ENCODE results near the gene SLC6A7. TPM values are rescaled to one million over a fixed set of nuclear protein-coding genes. Genes with fewer than 3 reads are reported as not detected.

Gene SLC6A7
- total RNA-seq, 1 experiment from 2014 or later, result not detected

DNA sequence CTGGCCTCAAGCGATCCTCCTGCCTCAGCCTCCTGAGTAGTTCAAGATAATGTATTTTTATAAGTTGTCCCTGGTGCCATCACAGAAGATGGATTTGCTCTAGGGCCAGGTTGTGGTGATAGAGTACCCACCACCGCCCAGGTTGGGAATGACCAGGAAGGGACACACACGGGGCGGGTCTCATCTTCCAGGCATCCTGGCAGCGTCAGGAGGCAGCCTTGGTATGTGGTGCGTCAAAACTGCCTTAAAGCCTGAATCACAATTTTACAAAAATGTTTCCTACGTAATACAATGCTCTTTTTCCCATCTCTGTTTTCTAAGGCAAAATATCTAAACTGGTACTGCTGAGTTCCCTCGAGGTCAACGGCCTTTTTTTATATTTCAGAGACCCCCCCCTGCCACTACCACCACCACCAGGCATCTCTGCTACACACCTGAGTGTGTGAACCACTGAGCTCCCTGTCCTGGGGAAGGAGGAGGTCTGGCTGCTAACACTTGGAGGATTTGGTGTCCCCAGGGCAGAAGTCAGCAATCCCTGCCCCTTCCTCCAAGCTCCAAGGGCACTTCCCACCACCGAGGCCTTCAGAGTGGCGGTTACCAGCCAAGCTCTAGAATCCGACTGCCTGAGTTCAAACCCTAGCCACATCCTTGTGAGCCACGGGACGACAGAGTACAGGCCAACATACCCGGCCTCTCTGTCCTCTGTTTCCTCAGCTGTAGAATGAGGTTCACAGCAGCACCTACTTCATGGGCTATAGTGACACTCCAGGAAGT lies 47.3 kb downstream of the SLC6A7 start:
- CTCF ChIA-PET, result no interaction called here
- POLR2A ChIA-PET (ENCODE audit: low non-redundant PET), result no interaction called here
- H3K27me3 ChIP-seq (replicated peaks; ENCODE audit: insufficient read depth, low read depth, low read length, poor library complexity), result no peaks in the 10 kb centered on the region
- no peak for TF ChIP-seq EZH2 (IDR thresholded peaks at IDR 0.05; ENCODE audit: borderline replicate concordance, low read depth, low read length, poor library complexity, severe bottlenecking)
- TF ChIP-seq, protein P1, sequence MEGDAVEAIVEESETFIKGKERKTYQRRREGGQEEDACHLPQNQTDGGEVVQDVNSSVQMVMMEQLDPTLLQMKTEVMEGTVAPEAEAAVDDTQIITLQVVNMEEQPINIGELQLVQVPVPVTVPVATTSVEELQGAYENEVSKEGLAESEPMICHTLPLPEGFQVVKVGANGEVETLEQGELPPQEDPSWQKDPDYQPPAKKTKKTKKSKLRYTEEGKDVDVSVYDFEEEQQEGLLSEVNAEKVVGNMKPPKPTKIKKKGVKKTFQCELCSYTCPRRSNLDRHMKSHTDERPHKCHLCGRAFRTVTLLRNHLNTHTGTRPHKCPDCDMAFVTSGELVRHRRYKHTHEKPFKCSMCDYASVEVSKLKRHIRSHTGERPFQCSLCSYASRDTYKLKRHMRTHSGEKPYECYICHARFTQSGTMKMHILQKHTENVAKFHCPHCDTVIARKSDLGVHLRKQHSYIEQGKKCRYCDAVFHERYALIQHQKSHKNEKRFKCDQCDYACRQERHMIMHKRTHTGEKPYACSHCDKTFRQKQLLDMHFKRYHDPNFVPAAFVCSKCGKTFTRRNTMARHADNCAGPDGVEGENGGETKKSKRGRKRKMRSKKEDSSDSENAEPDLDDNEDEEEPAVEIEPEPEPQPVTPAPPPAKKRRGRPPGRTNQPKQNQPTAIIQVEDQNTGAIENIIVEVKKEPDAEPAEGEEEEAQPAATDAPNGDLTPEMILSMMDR (conservative IDR thresholded peaks at IDR 0.05; ENCODE audit: low read depth, low read length), result no peak
- intact Hi-C loops (cut with micrococcal nuclease; ENCODE audit: unreplicated experiment), result no loop called here
- BruUV-seq (replicated peaks), result no TSS peak
- no peaks in the 10 kb centered on the region for H3K4me1 ChIP-seq (ENCODE audit: insufficient read depth, low read length, poor library complexity, severe bottlenecking)
- H3K9me3 ChIP-seq (ENCODE audit: low read depth, low read length, poor library complexity, severe bottlenecking), result no peaks in the 10 kb centered on the region
- H3K36me3 ChIP-seq (ENCODE audit: insufficient read depth, low read length, poor library complexity, severe bottlenecking), result no peaks in the 10 kb centered on the region
- DNase-seq (ENCODE audit: low spot score), result no peak
- no peak overlapping the region for H3K27ac ChIP-seq (ENCODE audit: low read depth, low read length, poor library complexity, severe bottlenecking)
- no peak overlapping the region for H3K4me3 ChIP-seq (ENCODE audit: low read depth, low read length, poor library complexity, severe bottlenecking)

DNA sequence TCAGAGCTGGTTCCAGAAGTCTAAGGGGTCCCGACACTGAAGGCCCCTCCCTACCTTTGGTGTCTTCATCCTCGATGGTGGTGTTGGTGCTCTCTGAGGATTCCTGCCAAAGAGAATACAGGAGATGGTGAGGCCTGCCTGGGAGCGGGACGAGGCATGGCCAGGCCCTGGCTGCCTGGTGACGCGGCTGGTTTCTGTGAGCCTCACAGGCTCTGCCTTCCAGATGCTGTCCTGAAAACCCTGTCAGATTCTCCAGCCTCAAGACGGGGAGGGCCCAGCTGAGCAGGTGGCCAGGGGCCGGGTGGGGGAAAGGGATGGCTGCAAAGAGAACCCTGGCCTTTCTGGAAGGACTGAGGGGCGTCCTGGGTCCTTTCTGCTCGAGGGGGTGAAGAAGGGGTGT lies 48.8 kb downstream of the SLC6A7 start:
- H3K9me3 ChIP-seq (ENCODE audit: low read depth, low read length, poor library complexity, severe bottlenecking), result no peaks in the 10 kb centered on the region
- no peaks in the 10 kb centered on the region for H3K4me1 ChIP-seq (ENCODE audit: insufficient read depth, low read length, poor library complexity, severe bottlenecking)
- H3K27ac ChIP-seq (ENCODE audit: low read depth, low read length, poor library complexity, severe bottlenecking), result no peak overlapping the region
- TF ChIP-seq EZH2 (IDR thresholded peaks at IDR 0.05; ENCODE audit: borderline replicate concordance, low read depth, low read length, poor library complexity, severe bottlenecking), result no peak
- H3K27me3 ChIP-seq (replicated peaks; ENCODE audit: insufficient read depth, low read depth, low read length, poor library complexity), result no peaks in the 10 kb centered on the region
- DNase-seq (ENCODE audit: low spot score), result no peak
- no TSS peak for BruUV-seq (replicated peaks)
- intact Hi-C loops (cut with micrococcal nuclease; ENCODE audit: unreplicated experiment), result no loop called here
- H3K4me3 ChIP-seq (ENCODE audit: low read depth, low read length, poor library complexity, severe bottlenecking), result no peak overlapping the region
- no peaks in the 10 kb centered on the region for H3K36me3 ChIP-seq (ENCODE audit: insufficient read depth, low read length, poor library complexity, severe bottlenecking)
- POLR2A ChIA-PET (ENCODE audit: low non-redundant PET), result no interaction called here
- CTCF ChIA-PET, result no interaction called here

DNA sequence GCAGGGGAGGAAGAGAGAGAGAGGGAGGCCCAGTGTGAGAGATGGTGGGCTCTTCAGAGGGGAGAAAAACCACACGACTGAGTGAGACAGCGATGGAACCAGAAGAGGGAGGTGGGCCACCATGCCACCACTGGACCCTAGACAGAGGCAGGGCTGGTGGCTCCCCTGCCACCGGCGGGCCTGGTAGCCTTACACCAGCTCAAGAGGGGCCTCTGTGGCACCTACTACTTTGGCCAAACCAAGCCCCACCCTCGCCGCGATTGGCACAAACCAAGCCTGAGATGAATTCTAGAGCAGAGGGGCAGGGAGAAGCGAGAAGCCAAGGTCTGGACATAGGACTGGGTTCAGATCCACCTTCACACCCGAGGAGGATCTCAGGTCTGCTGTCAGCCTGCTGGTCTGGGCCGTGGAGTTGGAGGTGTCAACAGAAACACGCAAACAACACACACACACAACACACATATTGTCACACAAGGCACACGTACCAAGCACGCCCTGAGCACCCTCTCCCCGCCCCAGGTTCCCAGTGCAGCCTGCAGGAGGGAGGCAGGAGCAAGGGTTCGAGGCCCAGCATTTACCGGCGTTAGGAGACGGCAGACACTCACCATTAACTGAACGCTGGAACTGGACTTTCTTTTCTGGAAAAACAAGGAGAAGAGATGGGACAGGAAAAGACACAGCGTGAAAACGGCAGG lies 49.4 kb downstream of the SLC6A7 start:
- Histone ChIP-seq H3K9me3 (ENCODE audit: low read depth, low read length, poor library complexity, severe bottlenecking) (no peaks in the 10 kb centered on the region), H3K4me3 (ENCODE audit: low read depth, low read length, poor library complexity, severe bottlenecking) (no peak overlapping the region), H3K27ac (ENCODE audit: low read depth, low read length, poor library complexity, severe bottlenecking) (no peak overlapping the region), H3K27me3 (replicated peaks; ENCODE audit: insufficient read depth, low read depth, low read length, poor library complexity) (no peaks in the 10 kb centered on the region), H3K36me3 (ENCODE audit: insufficient read depth, low read length, poor library complexity, severe bottlenecking) (no peaks in the 10 kb centered on the region), H3K4me1 (ENCODE audit: insufficient read depth, low read length, poor library complexity, severe bottlenecking) (no peaks in the 10 kb centered on the region)
- no TSS peak for BruUV-seq (replicated peaks)
- no peak for DNase-seq (ENCODE audit: low spot score)
- ChIA-PET CTCF (no interaction called here), POLR2A (ENCODE audit: low non-redundant PET) (no interaction called here)
- TF ChIP-seq, protein P1 (conservative IDR thresholded peaks at IDR 0.05; ENCODE audit: low read depth, low read length), result no peak
- TF ChIP-seq EZH2 (IDR thresholded peaks at IDR 0.05; ENCODE audit: borderline replicate concordance, low read depth, low read length, poor library complexity, severe bottlenecking), result no peak
- intact Hi-C loops (cut with micrococcal nuclease; ENCODE audit: unreplicated experiment), result no loop called here
